GM18858 (cell line): ENCODE results near the gene ANO6.
A peak's percentile ranks its signal among the peaks of the same experiment; 100 is the strongest.
"Not testable (repeated sequence)": the region's sequence is repeated elsewhere in the genome, so short reads cannot be mapped to it uniquely, and the experiment has no call there.

Experiments used
- ATAC-seq: cut with Tn5 transposase; IDR thresholded peaks from one replicate; pipeline ENCODE4 v1.9.1; 2021; ENCODE audit not compliant: unreplicated experiment

Gene ANO6

GRCh38 chr12:45235087-45236025, 19.5 kb downstream of the ANO6 start:
- peak; percentile 38 for ATAC-seq

- not testable (repeated sequence) for ATAC-seq
Observed at GRCh38 chr12:45236383-45236782, 20.5 kb downstream of the ANO6 start.

- no peak for ATAC-seq
Observed at GRCh38 chr12:45242180-45242579, 26.3 kb downstream of the ANO6 start.

GRCh38 chr12:45243963-45244362, 28.1 kb downstream of the ANO6 start:
- no peak for ATAC-seq

GRCh38 chr12:45244561-45245343, 28.9 kb downstream of the ANO6 start:
- ATAC-seq, result peak; percentile 93

GRCh38 chr12:45246236-45246635, 30.3 kb downstream of the ANO6 start:
- ATAC-seq, result no peak

- ATAC-seq, result no peak
Observed at GRCh38 chr12:45247589-45247988, 31.7 kb downstream of the ANO6 start.

GRCh38 chr12:45248095-45248494, 32.2 kb downstream of the ANO6 start:
- ATAC-seq, result no peak

- ATAC-seq, result no peak
Observed at GRCh38 chr12:45254254-45254653, 38.4 kb downstream of the ANO6 start.

GRCh38 chr12:45256721-45257120, 40.8 kb downstream of the ANO6 start:
- ATAC-seq, result no peak

GRCh38 chr12:45257185-45257930, 41.5 kb downstream of the ANO6 start:
- ATAC-seq, result peak; percentile 73

- no peak for ATAC-seq
Observed at GRCh38 chr12:45259675-45260074, 43.8 kb downstream of the ANO6 start.

GRCh38 chr12:45260104-45260815, 44.4 kb downstream of the ANO6 start:
- no peak for ATAC-seq

GRCh38 chr12:45260854-45261253, 45.0 kb downstream of the ANO6 start:
- no peak for ATAC-seq

- ATAC-seq, result not testable (repeated sequence)
Observed at GRCh38 chr12:45262185-45262584, 46.3 kb downstream of the ANO6 start.

GRCh38 chr12:45263587-45263986, 47.7 kb downstream of the ANO6 start:
- ATAC-seq, result no peak

GRCh38 chr12:45268672-45269411, 52.9 kb downstream of the ANO6 start:
- peak; percentile 73 for ATAC-seq

GRCh38 chr12:45269412-45269751, 53.5 kb downstream of the ANO6 start:
- ATAC-seq, result no peak

- no peak for ATAC-seq
Observed at GRCh38 chr12:45270951-45271350, 55.1 kb downstream of the ANO6 start.

GRCh38 chr12:45273717-45274271, 57.9 kb downstream of the ANO6 start:
- ATAC-seq, result no peak
